Subcutaneous abdominal adipose tissue (tissue), 5 donors: ENCODE measurements around the gene UBE2D2.
"Not testable (repeated sequence)": the region's sequence is repeated elsewhere in the genome, so short reads cannot be mapped to it uniquely, and the experiment has no call there.

Source experiments
- H3K27ac ChIP-seq: one replicate; pipeline ENCODE4 v1.7.0; 2013; ENCODE audit warnings: low read depth, mild to moderate bottlenecking, inconsistent platforms, low read length, moderate library complexity
- H3K27me3 ChIP-seq, 5 donors: one replicate each; pipeline ENCODE4 v1.7.0; 2013; ENCODE audit warnings: low read length in 5 of 5, inconsistent platforms in 1 of 5; ENCODE audit not compliant: control insufficient read depth in 5 of 5, insufficient read depth in 4 of 5
- H3K36me3 ChIP-seq, 5 donors: one replicate each; pipeline ENCODE4 v1.7.0; 2013; ENCODE audit warnings: low read length in 5 of 5; ENCODE audit not compliant: control insufficient read depth in 5 of 5, insufficient read depth in 5 of 5
- H3K4me1 ChIP-seq, 5 donors: one replicate each; pipeline ENCODE4 v1.7.0; 2013; ENCODE audit warnings: low read length in 5 of 5, mild to moderate bottlenecking in 3 of 5, moderate library complexity in 1 of 5; ENCODE audit not compliant: control insufficient read depth in 5 of 5, insufficient read depth in 5 of 5
- H3K4me3 ChIP-seq, 5 donors: one replicate each; pipeline ENCODE4 v1.7.0; 2013; ENCODE audit warnings: low read length in 5 of 5, low read depth in 1 of 5
- H3K9ac ChIP-seq, 5 donors: one replicate each; pipeline ENCODE4 v1.7.0; 2013; ENCODE audit warnings: low read length in 5 of 5, mild to moderate bottlenecking in 4 of 5, moderate library complexity in 3 of 5
- H3K9me3 ChIP-seq, 5 donors: one replicate each; pipeline ENCODE4 v1.7.0; 2013; ENCODE audit warnings: low read length in 5 of 5; ENCODE audit not compliant: control insufficient read depth in 5 of 5
- donor health status: healthy.
- donor health status: healthy.
- donor health status: healthy.
- donor health status: healthy.
- donor health status: healthy.

UBE2D2 gene

DNA sequence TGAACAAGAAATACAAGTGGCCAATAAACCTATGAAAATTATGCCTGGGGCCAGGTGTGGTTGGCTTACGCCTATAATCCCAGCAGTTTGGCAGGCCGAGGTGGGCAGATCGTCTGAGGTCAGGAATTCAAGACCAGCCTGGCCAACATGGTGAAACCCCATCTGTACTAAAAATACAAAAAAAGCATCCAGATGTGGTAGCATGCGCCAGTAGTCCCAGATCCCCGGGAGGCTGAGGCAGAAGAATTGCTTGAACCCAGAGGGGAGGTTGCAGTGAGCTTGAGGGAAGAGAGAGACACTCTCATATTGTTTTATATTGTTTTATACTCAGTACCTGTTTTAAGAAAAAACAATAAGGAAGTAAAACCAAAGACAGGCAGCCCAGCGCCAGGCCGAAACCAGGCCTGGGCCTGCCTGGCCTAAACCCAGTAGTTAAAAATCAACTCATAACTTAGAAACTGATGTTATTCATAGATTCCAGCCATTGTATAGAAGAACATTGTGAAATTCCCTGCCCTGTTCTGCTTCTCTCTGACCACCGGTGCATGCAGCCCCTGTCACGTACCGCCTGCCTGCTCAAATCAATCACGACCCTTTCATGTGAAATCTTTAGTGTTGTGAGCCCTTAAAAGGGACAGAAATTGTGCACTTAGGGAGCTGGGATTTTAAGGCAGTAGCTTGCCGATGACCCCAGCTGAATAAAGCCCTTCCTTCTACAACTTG is 35.4 kb upstream of the UBE2D2 start:
- not testable (repeated sequence) for H3K9me3 ChIP-seq, H3K4me3 ChIP-seq, H3K36me3 ChIP-seq, H3K27ac ChIP-seq, H3K27me3 ChIP-seq, H3K9ac ChIP-seq, H3K4me1 ChIP-seq

- H3K9ac ChIP-seq, H3K4me1 ChIP-seq, H3K4me3 ChIP-seq, H3K9me3 ChIP-seq, H3K27ac ChIP-seq, H3K27me3 ChIP-seq, H3K36me3 ChIP-seq: not testable (repeated sequence)
Observed at GRCh38 chr5:139526309-139527089, 34.6 kb upstream of the UBE2D2 start.

DNA sequence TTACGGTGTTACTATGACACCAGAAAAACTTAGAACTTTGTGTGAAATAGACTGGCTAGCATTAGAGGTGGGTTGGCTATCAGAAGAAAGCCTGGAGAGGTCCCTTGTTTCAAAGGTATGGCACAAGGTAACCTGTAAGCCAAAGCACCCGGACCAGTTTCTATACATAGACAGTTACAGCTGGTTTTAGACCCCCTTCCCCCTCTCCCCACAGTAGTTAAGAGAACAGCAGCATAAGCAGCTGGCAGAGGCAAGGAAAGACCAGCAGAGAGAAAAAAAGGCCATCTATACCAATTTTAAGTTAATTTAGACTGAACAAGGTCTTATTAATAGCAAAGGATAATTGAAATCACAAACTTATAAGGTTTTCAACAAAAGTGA is 34.1 kb upstream of the UBE2D2 start:
- not testable (repeated sequence) for H3K27ac ChIP-seq, H3K9me3 ChIP-seq, H3K36me3 ChIP-seq, H3K4me1 ChIP-seq, H3K9ac ChIP-seq, H3K4me3 ChIP-seq, H3K27me3 ChIP-seq

- not testable (repeated sequence) for H3K27ac ChIP-seq, H3K9ac ChIP-seq, H3K36me3 ChIP-seq, H3K4me3 ChIP-seq, H3K4me1 ChIP-seq, H3K9me3 ChIP-seq, H3K27me3 ChIP-seq
Observed at GRCh38 chr5:139527896-139528467, 33.2 kb upstream of the UBE2D2 start.

DNA sequence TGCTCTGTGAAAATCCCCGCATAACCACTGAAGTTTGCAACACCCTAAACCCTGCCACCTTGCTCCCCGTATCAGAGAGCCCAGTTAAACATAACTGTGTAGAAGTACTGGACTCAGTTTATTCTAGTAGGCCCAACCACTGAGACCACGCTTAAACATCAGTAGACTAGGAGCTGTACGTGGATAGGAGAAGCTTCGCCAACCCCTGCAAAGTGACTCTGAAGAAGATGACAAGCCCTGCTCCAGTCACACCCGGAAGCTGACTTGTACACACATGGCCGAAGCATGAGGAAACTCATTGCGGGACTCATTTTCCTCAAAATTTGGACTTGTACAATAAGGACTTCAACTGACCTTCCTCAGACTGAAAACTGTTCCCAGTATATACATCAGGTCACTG is 32.4 kb upstream of the UBE2D2 start:
- not testable (repeated sequence) for H3K4me1 ChIP-seq, H3K36me3 ChIP-seq, H3K27ac ChIP-seq, H3K9ac ChIP-seq, H3K27me3 ChIP-seq, H3K9me3 ChIP-seq, H3K4me3 ChIP-seq

DNA sequence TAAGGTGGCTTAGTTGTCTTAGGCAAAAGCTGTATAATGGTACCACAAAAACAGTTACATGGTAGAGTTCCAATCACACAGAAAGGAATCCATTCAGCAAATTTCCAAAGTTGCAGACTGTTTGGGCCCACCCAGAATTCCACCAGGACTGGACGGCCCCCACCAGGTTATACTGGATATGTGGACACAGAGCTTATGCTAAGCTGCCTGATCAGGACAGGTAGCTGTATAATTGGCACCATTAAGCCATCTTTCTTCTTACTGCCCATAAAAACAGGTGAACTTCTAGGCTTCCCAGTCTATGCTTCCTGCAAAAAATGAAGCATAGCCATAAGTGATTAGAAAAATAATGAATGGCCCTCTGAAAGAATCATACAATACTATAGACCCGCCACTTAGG is 31.1 kb upstream of the UBE2D2 start:
- H3K4me3 ChIP-seq, H3K9ac ChIP-seq, H3K36me3 ChIP-seq, H3K27me3 ChIP-seq, H3K27ac ChIP-seq, H3K9me3 ChIP-seq, H3K4me1 ChIP-seq: not testable (repeated sequence)

- Histone ChIP-seq H3K4me3 (no peak overlapping the region), H3K9ac (no peak overlapping the region), H3K9me3 (no peaks in the 10 kb centered on the region), H3K27me3 (no peaks in the 10 kb centered on the region), H3K27ac (no peak overlapping the region), H3K36me3 (no peaks in the 10 kb centered on the region), H3K4me1 (no peaks in the 10 kb centered on the region)
Observed at GRCh38 chr5:139531772-139532169, 29.4 kb upstream of the UBE2D2 start.

GRCh38 chr5:139543423-139543991 is 17.6 kb upstream of the UBE2D2 start:
- Histone ChIP-seq H3K4me3 (peak overlapping the region; percentile 38 to 60 (median 49)), H3K9ac (peak overlapping the region in 3 of 5 donors; percentile 45 to 72 (median 54)), H3K36me3 (no peaks in the 10 kb centered on the region), H3K4me1 (peaks cover 0 to 8% (median 6%) of the 10 kb centered on the region in 5 donors), H3K27ac (no peak overlapping the region), H3K9me3 (no peaks in the 10 kb centered on the region), H3K27me3 (no peaks in the 10 kb centered on the region)

- H3K27ac ChIP-seq, H3K4me3 ChIP-seq, H3K36me3 ChIP-seq, H3K4me1 ChIP-seq, H3K9me3 ChIP-seq, H3K9ac ChIP-seq, H3K27me3 ChIP-seq: not testable (repeated sequence)
Observed at GRCh38 chr5:139546593-139546992, 14.5 kb upstream of the UBE2D2 start.

- H3K4me3 ChIP-seq = no peak overlapping the region
- H3K9me3 ChIP-seq = no peaks in the 10 kb centered on the region
- H3K36me3 ChIP-seq = no peaks in the 10 kb centered on the region
- H3K27me3 ChIP-seq = no peaks in the 10 kb centered on the region
- H3K9ac ChIP-seq = no peak overlapping the region
- H3K4me1 ChIP-seq = no peaks in the 10 kb centered on the region
- H3K27ac ChIP-seq = no peak overlapping the region
Observed at GRCh38 chr5:139549162-139549894, 11.8 kb upstream of the UBE2D2 start.
